H9 (cell line): ENCODE data around the gene SEMA3G. TPM values are rescaled to one million over a fixed set of nuclear protein-coding genes. Genes with fewer than 3 reads are reported as not detected.

ENCODE experiments used
- DNase-seq: peaks from one replicate; pipeline ENCODE4 v3.0.0-alpha.2; 2017
- H2AFZ ChIP-seq: one replicate; pipeline ENCODE4 v1.6.1; 2013; ENCODE audit warnings: mild to moderate bottlenecking, low read length, control low read depth, moderate library complexity
- H2AK5ac ChIP-seq: 2 replicates; pipeline ENCODE4 v1.6.1; 2013; ENCODE audit warnings: low read length, control low read depth, mixed read lengths; ENCODE audit not compliant: insufficient read length
- H2BK120ac ChIP-seq: one replicate; pipeline ENCODE4 v1.6.1; 2013; ENCODE audit warnings: low read depth, mild to moderate bottlenecking, low read length, control low read depth, inconsistent platforms; ENCODE audit not compliant: poor library complexity, severe bottlenecking
- H2BK12ac ChIP-seq: 2 replicates; pipeline ENCODE4 v1.6.1; 2013; ENCODE audit warnings: low read length, control low read depth, mixed read lengths, low read depth; ENCODE audit not compliant: insufficient read length
- H2BK15ac ChIP-seq: 2 replicates; pipeline ENCODE4 v1.6.1; 2013; ENCODE audit warnings: low read depth, low read length, control low read depth
- H2BK20ac ChIP-seq: one replicate; pipeline ENCODE4 v1.6.1; 2013; ENCODE audit warnings: low read depth, mild to moderate bottlenecking, low read length, control low read depth, inconsistent platforms; ENCODE audit not compliant: poor library complexity, severe bottlenecking
- H2BK5ac ChIP-seq: 2 replicates; pipeline ENCODE4 v1.6.1; 2013; ENCODE audit warnings: low read length, control low read depth, mixed read lengths; ENCODE audit not compliant: insufficient read length
- H3K14ac ChIP-seq: 2 replicates; pipeline ENCODE4 v1.6.1; 2013; ENCODE audit warnings: low read length, control low read depth; ENCODE audit not compliant: insufficient read depth
- H3K18ac ChIP-seq: 2 replicates; pipeline ENCODE4 v1.6.1; 2013; ENCODE audit warnings: low read depth, mild to moderate bottlenecking, mixed read lengths, low read length, control low read depth; ENCODE audit not compliant: insufficient read length
- H3K23ac ChIP-seq: 2 replicates; pipeline ENCODE4 v1.6.1; 2013; ENCODE audit warnings: low read length, control low read depth, mixed read lengths, low read depth; ENCODE audit not compliant: insufficient read length
- H3K23me2 ChIP-seq: 2 replicates; pipeline ENCODE4 v1.6.1; 2013; ENCODE audit warnings: low read depth, mild to moderate bottlenecking, mixed read lengths, low read length, control low read depth; ENCODE audit not compliant: insufficient read length, poor library complexity, severe bottlenecking
- H3K27ac ChIP-seq: 2 replicates; pipeline ENCODE4 v1.5.1; 2013; ENCODE audit warnings: low read length, control low read depth, mixed read lengths, low read depth; ENCODE audit not compliant: insufficient read length
- H3K27me3 ChIP-seq: 2 replicates; pipeline ENCODE4 v1.6.1; 2013; ENCODE audit warnings: low read length, control low read depth, inconsistent platforms; ENCODE audit not compliant: insufficient read depth
- H3K4ac ChIP-seq: 2 replicates; pipeline ENCODE4 v1.6.1; 2013; ENCODE audit warnings: low read depth, mild to moderate bottlenecking, control low read depth, inconsistent platforms, low read length, moderate library complexity
- H3K4me1 ChIP-seq: 2 replicates; pipeline ENCODE4 v1.6.1; 2013; ENCODE audit warnings: low read length, control low read depth, inconsistent platforms; ENCODE audit not compliant: insufficient read depth
- H3K4me2 ChIP-seq: 2 replicates; pipeline ENCODE4 v1.6.1; 2013; ENCODE audit warnings: low read length, control low read depth, mixed read lengths; ENCODE audit not compliant: insufficient read length, insufficient read depth
- H3K56ac ChIP-seq: 2 replicates; pipeline ENCODE4 v1.6.1; 2013; ENCODE audit warnings: low read depth, mild to moderate bottlenecking, mixed read lengths, low read length, control low read depth; ENCODE audit not compliant: insufficient read length
- H3K79me1 ChIP-seq: 2 replicates; pipeline ENCODE4 v1.6.1; 2013; ENCODE audit warnings: low read depth, mild to moderate bottlenecking, moderate library complexity, low read length, control low read depth, inconsistent platforms; ENCODE audit not compliant: insufficient read depth, poor library complexity, severe bottlenecking
- H3K79me2 ChIP-seq: 2 replicates; pipeline ENCODE4 v1.6.1; 2013; ENCODE audit warnings: low read length, control low read depth, inconsistent platforms; ENCODE audit not compliant: insufficient read depth
- H3K9ac ChIP-seq: 2 replicates; pipeline ENCODE4 v1.6.1; 2013; ENCODE audit warnings: low read length, control low read depth, mixed read lengths; ENCODE audit not compliant: insufficient read length; ENCODE audit errors: extremely low read depth
- H3K9me3 ChIP-seq: one replicate; pipeline ENCODE4 v1.6.1; 2013; ENCODE audit warnings: low read depth, low read length, inconsistent platforms; ENCODE audit not compliant: control insufficient read depth
- H3T11ph ChIP-seq: one replicate; pipeline ENCODE4 v1.6.1; 2013; ENCODE audit warnings: mild to moderate bottlenecking, low read length, control low read depth, inconsistent platforms
- H4K20me1 ChIP-seq: one replicate; pipeline ENCODE4 v1.6.1; 2013; ENCODE audit not compliant: control insufficient read depth, insufficient read length, insufficient read depth
- H4K5ac ChIP-seq: 2 replicates; pipeline ENCODE4 v1.6.1; 2013; ENCODE audit warnings: low read depth, mild to moderate bottlenecking, mixed read lengths, low read length, control low read depth; ENCODE audit not compliant: insufficient read length
- H4K8ac ChIP-seq: replicated peaks from 2 replicates; pipeline ENCODE4 v1.6.1; 2013; ENCODE audit warnings: low read length, control low read depth, mixed read lengths, low read depth; ENCODE audit not compliant: insufficient read length
- H4K91ac ChIP-seq: 2 replicates; pipeline ENCODE4 v1.6.1; 2013; ENCODE audit warnings: low read depth, mild to moderate bottlenecking, moderate library complexity, mixed read lengths, low read length, control low read depth; ENCODE audit not compliant: insufficient read length
- H3K27ac Mint-ChIP-seq, 3 experiments: 2 replicates in 2 of 3; 3 replicates in 1 of 3; pipeline ENCODE4 v1.8.0; 2020 to 2021; ENCODE audit warnings: mixed read lengths in 3 of 3, mild to moderate bottlenecking in 1 of 3, moderate library complexity in 1 of 3
- H3K27me3 Mint-ChIP-seq: 2 replicates; pipeline ENCODE4 v1.8.0; 2021; ENCODE audit warnings: low read depth, mild to moderate bottlenecking, moderate library complexity, mixed read lengths
- H3K36me3 Mint-ChIP-seq, 3 experiments: 2 replicates in 2 of 3; 3 replicates in 1 of 3; pipeline ENCODE4 v1.8.0; 2020 to 2021; ENCODE audit warnings: low read depth in 3 of 3, mixed read lengths in 3 of 3; ENCODE audit not compliant: insufficient read depth in 1 of 3
- H3K4me1 Mint-ChIP-seq, 2 experiments: 2 replicates each; pipeline ENCODE4 v1.8.0; 2020; ENCODE audit warnings: mixed read lengths in 2 of 2
- H3K4me3 Mint-ChIP-seq, 2 experiments: 2 replicates in 1 of 2; 3 replicates in 1 of 2; pipeline ENCODE4 v1.8.0; 2020 to 2021; ENCODE audit warnings: mild to moderate bottlenecking in 2 of 2, mixed read lengths in 2 of 2, moderate library complexity in 1 of 2
- H3K9me3 Mint-ChIP-seq, 2 experiments: 2 replicates in 1 of 2; 3 replicates in 1 of 2; pipeline ENCODE4 v1.8.0; 2020; ENCODE audit warnings: mild to moderate bottlenecking in 2 of 2, mixed read lengths in 2 of 2, moderate library complexity in 1 of 2
- WGBS: extraction: QIAGEN DNeasy Blood & Tissue Kit; methylation state at CpG from one replicate; pipeline ENCODE4 v1.1.7; 2013; ENCODE audit warnings: missing lambda C conversion rate, low lambda C conversion rate, mixed read lengths; ENCODE audit not compliant: insufficient read length; ENCODE audit errors: extremely low coverage; 5-methylcytosine and 5-hydroxymethylcytosine counted together
- total RNA-seq: library from RNA; stranded (reverse); gene quantifications from 2 replicates; pipeline ENCODE4 v1.2.1, GENCODE V29; 2021
- TF ChIP-seq, protein P1 (sequence below): fragments of 200-600 bp; sonication (generic); conservative IDR thresholded peaks from 3 replicates; pipeline ENCODE4 v1.8.0; 2021; ENCODE audit warnings: antibody characterized with exemption, mild to moderate bottlenecking

The SEMA3G gene
- total RNA-seq, 1 experiment from 2014 or later, result 2.4 TPM

DNA sequence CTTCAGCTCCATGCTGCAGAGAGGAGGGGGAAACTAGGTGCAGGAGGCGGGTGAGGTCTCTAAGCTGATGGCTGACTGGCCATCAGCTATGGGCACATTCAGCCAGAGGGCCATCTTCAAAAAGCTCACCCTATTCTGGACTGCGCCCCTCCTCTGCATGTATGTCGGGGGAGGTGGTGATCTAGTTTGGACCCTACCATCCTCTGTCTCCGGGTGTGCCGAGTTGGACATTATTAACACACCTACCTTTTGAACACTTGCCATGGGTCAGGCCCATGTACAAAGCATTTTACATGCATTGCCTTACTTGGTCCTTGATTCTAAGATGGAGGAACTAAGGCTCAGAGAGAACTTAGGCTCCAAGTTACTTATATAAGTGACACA is 11.9 kb upstream of the SEMA3G start:
- H2BK5ac ChIP-seq, result no peak overlapping the region

More for the DNA sequence above, 11.9 kb upstream of the SEMA3G start:
- no peak for DNase-seq
- Histone ChIP-seq H3K23me2 (peaks cover 4% of the 10 kb centered on the region), H3K4me1 (no peaks in the 10 kb centered on the region; the same call in 1 of the 2 replicates), H2BK12ac (no peak overlapping the region), H4K5ac (no peak overlapping the region), H3K9me3 (no peaks in the 10 kb centered on the region), H2BK120ac (no peak overlapping the region), H3K79me2 (peaks cover 4% of the 10 kb centered on the region; the same call in 1 of the 2 replicates), H3K18ac (no peak overlapping the region), H3K27ac (no peak overlapping the region), H3T11ph (no peak overlapping the region), H3K23ac (no peak overlapping the region), H3K27me3 (no peaks in the 10 kb centered on the region), H3K9ac (peak overlapping the region; percentile 43), H3K14ac (no peak overlapping the region), H2AK5ac (no peak overlapping the region), H3K4me2 (peak overlapping the region; percentile 58), H3K79me1 (peaks cover 5% of the 10 kb centered on the region), H4K8ac (no peak overlapping the region), H2AFZ (no peak overlapping the region), H3K56ac (no peak overlapping the region), H4K20me1 (no peaks in the 10 kb centered on the region), H3K4ac (no peak overlapping the region), H4K91ac (no peak overlapping the region), H2BK20ac (no peak overlapping the region), H2BK15ac (no peak overlapping the region)
- H3K4me3 Mint-ChIP-seq, result peak overlapping the region; percentile 89 to 96
- peaks cover 21 to 42% (median 39%) of the 10 kb centered on the region in 3 experiments for H3K36me3 Mint-ChIP-seq
- peak overlapping the region; percentile 52 to 97 (median 75); a peak in 3 of 7 replicates for H3K27ac Mint-ChIP-seq
- H3K4me1 Mint-ChIP-seq, result peaks cover 29 to 51% of the 10 kb centered on the region in 2 experiments
- no peaks in the 10 kb centered on the region; the same call in 1 of the 2 replicates for H3K27me3 Mint-ChIP-seq
- TF ChIP-seq, protein P1, sequence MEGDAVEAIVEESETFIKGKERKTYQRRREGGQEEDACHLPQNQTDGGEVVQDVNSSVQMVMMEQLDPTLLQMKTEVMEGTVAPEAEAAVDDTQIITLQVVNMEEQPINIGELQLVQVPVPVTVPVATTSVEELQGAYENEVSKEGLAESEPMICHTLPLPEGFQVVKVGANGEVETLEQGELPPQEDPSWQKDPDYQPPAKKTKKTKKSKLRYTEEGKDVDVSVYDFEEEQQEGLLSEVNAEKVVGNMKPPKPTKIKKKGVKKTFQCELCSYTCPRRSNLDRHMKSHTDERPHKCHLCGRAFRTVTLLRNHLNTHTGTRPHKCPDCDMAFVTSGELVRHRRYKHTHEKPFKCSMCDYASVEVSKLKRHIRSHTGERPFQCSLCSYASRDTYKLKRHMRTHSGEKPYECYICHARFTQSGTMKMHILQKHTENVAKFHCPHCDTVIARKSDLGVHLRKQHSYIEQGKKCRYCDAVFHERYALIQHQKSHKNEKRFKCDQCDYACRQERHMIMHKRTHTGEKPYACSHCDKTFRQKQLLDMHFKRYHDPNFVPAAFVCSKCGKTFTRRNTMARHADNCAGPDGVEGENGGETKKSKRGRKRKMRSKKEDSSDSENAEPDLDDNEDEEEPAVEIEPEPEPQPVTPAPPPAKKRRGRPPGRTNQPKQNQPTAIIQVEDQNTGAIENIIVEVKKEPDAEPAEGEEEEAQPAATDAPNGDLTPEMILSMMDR, result no peak
- no peaks in the 10 kb centered on the region for H3K9me3 Mint-ChIP-seq
- WGBS, result no CpG with 5 or more reads among the region's 5 CpGs
